C1 segment of cervical spinal cord (tissue), 14 donors: ENCODE measurements around the gene GPR42.

Source experiments
- DNase-seq, 14 donors: peaks; one replicate each; lab custom pipeline; 2025; lab: John Stamatoyannopoulos, UW

GPR42 gene, protein sequence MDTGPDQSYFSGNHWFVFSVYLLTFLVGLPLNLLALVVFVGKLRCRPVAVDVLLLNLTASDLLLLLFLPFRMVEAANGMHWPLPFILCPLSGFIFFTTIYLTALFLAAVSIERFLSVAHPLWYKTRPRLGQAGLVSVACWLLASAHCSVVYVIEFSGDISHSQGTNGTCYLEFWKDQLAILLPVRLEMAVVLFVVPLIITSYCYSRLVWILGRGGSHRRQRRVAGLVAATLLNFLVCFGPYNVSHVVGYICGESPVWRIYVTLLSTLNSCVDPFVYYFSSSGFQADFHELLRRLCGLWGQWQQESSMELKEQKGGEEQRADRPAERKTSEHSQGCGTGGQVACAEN

DNA sequence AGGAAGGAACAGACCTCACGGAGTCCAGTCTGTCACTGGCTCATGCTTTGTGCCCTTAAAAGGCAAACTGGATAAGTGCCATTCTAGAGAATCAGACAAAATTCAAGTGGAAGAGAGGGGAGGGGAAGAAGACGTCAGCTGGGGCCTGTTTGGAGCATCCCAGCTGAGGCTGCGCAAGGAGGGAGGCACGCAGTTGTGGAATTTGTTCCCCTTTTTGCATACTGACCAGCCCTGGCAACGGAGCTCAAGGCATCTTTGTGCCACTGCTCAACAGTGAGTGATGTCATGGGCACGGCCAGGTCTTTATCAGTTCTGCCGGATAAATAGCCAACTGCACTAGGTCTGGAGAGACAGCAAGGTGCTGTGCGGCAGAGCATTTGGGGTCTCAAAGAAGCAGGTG, at the start of gene GPR42:
GPR42 (plus strand) TSS at position 347 of the 400 bp plus-strand sequence. CDS start 292 bp downstream, outside the sequence.
- no peak for DNase-seq

GRCh38 chr19:35321291-35321690, 49.6 kb upstream of the GPR42 start:
- DNase-seq, result no peak

DNA sequence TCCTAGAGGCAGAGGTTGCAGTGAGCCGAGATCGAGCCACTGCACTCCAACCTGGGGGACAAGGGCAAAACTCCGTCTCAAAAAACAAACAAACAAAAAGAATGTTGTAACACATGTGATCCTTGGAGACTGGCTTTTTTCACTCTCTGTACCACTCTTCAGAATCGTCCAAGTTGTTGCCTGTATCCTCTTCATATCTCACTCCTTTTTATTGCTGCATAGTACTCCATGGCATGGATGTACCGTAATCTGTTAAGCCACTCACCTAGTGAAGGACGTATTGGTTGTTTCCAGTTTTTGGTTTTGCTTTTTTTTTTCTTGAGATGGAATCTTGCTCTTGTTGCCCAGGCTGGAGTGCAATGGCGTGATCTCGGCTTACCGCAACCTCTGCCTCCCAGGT, 48.9 kb upstream of the GPR42 start:
- no peak for DNase-seq

DNA sequence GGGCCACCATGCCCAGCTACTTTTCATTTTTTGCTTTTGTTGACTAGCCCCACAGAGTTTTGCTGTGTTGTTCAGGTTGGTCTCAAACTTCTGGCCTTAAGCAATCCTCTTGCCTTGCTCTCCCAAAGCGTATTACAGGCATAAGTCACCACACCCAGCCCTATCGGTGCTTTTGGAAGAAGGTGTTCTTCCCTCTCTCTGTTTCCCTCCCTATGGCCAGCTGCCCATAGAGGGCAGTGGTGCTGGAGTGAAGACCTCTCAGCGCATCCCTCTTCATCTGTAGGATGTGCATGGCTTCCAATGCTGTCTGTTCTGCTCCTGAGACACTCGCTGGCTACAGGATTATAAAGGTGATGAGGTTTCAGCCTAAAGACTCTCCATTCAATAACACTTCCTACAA, 43.2 kb upstream of the GPR42 start:
- DNase-seq, result no peak

- DNase-seq, result no peak
Measured at GRCh38 chr19:35328851-35329285, 42.0 kb upstream of the GPR42 start, which contains the start of gene CD22. TSS of gene CD22 (plus strand) at chr19:35329187. CDS start at chr19:35332041, 2,854 bp downstream.

DNA sequence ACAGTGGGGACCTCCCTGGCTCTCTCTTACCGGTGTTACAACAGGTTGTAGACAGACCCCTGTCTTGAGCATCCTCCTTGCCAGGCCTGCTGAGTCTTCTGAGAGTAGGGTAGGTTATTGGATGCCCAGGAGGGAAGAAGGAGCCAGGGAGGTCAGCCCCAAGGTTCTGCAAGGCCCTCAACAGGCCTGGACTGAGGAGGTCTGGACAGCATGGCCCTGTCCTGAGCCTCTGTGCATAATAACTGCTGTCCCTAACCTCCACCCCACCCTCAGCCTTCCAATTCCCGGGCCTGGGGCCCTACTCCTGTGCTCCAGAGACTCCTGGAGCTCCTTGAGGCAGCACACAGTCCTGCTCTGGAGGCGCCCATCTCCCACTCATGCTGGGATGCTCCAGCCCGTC, 41.5 kb upstream of the GPR42 start:
- DNase-seq, result no peak

GRCh38 chr19:35330475-35330874, 40.4 kb upstream of the GPR42 start:
- no peak for DNase-seq

DNA sequence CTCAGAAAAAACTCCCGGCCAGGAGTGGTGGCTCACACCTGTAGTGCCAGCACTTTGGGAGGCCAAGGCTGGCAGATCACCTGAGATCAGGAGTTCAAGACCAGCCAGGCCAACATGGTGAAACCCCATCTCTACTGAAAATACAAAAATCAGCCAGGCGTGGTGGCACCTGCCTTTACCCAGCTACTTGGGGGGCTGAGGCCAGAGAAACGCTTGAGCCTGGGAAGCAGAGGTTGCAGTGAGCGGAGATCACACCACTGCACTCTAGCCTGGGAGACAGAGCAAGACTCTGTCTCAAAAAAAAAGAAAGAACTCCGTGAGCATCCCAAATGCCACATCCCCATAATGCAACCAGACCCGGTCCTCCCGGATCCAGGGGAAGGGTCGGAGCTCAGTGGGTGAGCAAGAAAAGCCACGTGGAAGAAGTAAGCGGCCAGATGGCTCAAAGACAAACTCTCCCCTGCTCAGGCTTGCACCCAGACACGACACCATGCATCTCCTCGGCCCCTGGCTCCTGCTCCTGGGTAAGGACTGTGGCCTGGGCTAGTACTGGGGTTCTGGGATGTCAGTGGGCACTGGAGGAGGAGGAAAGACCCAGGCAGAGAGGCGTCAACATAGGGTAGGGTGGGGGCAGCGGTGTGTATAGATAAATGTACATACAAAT, 39.2 kb upstream of the GPR42 start:
- DNase-seq, result no peak

DNA sequence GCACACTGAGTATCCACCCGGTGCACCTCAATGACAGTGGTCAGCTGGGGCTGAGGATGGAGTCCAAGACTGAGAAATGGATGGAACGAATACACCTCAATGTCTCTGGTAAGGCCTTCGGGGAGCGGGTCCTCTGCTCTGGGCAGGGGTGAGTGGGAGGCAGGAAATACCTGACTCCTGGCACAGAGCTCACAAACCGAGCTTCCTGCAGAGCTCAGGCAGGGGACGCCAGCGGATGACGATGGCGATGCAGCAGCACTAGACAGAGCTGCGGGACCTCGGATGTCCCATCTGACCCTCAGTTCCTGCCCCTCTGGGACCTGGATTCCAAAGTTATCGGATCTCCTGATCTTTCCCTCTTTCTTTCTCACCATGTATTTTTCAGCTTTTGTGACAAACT, 38.1 kb upstream of the GPR42 start:
- DNase-seq, result no peak

GRCh38 chr19:35334144-35334753, 36.6 kb upstream of the GPR42 start:
- no peak for DNase-seq

DNA sequence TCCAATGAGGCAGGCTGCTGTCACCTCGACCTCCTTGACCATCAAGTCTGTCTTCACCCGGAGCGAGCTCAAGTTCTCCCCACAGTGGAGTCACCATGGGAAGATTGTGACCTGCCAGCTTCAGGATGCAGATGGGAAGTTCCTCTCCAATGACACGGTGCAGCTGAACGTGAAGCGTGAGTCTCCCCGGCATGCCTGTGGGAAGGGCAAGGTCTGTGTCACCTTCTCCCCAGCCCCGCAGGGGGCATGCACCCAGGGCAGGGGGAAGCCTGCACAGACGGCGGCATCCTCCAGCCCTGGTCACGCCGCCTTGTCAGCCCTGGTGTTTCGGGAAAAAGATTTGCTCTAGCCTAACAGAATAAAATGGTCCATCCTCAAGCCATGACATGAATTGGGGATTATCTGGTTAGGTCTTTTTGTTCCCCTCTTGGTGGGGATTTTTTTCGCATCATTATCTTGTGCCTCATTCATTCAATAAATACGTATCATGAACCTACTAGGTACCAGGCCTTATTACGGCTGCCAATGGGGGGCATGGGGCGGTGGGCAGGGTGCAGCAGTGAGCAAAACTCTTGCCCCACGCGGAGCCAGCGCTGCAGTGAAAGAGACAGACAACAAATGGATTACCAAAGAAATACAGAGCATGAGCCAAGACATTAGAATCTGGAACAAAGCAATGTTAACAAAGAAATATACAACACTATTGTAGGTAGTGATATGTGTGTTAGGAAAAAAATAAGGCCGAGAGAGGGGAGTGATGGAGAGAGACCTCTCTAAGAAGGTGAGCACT, 34.5 kb upstream of the GPR42 start:
- no peak for DNase-seq

DNA sequence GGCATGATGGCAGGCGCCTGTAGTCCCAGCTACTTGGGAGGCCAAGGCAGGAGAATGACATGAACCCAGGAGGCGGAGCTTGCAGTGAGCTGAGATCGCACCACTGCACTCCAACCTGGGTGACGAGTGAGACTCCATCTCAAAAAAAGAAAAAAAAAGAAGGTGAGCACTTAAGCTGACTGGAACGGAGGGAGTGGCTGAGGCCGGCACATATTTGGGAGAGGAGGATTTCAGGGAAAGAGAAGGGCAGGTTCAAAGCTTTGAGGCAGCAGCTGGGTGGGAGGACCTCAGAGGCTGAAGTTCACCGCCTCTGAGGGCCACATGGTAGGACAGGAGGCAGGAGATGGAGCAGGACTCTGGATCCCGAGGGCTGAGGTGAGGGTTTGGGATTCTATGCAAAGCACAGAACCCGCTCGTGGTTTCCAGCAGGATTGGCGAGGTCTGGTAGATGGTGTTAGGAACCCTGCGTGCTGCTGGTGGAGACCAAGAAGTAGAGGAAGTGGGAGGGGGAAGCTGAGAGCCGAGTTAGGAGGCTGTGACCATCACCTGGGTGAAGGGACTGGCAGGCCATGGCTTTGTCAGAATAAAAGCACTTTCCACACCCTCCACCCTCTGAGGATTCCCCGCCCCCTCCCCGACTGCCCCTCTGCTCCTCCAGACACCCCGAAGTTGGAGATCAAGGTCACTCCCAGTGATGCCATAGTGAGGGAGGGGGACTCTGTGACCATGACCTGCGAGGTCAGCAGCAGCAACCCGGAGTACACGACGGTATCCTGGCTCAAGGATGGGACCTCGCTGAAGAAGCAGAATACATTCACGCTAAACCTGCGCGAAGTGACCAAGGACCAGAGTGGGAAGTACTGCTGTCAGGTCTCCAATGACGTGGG, 33.5 kb upstream of the GPR42 start:
- no peak for DNase-seq

DNA sequence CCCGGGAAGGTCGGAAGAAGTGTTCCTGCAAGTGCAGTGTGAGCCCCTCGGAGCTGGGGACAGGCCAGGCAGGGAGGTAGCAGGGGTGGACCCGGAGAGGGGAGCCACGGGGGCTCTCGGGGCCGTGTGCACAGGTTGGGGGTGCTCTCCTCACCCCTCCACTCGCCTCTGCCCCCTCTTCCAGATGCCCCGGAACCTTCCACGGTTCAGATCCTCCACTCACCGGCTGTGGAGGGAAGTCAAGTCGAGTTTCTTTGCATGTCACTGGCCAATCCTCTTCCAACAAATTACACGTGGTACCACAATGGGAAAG, 32.9 kb upstream of the GPR42 start:
- DNase-seq, result no peak

GRCh38 chr19:35340431-35340830, 30.4 kb upstream of the GPR42 start:
- no peak for DNase-seq

DNA sequence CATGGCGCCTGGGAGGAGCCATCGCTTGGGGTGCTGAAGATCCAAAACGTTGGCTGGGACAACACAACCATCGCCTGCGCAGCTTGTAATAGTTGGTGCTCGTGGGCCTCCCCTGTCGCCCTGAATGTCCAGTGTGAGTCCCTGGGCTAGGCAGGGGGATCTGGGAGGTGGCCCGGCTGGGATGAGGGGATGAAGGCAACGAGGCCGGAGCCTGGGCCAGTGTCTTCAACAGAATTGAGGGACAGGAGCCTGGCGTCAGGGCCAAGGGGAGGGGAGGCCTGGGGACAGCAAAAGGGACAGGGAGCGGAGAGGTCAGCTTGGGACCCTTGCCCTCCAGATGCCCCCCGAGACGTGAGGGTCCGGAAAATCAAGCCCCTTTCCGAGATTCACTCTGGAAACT, 29.9 kb upstream of the GPR42 start:
- no peak for DNase-seq

DNA sequence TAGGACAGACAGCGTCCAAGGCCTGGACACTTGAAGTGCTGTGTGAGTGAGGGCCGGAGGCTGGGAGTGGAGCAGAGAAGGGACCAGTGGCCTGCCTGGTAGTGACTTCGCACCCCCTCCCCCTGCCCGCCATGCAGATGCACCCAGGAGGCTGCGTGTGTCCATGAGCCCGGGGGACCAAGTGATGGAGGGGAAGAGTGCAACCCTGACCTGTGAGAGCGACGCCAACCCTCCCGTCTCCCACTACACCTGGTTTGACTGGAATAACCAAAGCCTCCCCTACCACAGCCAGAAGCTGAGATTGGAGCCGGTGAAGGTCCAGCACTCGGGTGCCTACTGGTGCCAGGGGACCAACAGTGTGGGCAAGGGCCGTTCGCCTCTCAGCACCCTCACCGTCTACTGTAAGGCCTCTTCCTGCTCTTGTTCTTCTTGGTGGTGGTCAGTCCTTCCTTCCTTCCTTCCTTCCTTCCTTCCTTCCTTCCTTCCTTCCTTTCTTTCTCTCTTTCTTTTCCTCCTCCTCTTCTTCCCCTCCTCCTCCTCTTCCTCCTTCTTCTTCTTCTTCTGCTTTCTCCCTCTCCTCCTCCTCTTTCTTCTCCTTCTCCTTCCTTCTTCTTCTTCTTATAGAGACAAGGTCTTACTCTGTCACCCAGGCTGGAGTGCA, 29.2 kb upstream of the GPR42 start:
- DNase-seq, result no peak

- DNase-seq, result no peak
Measured at GRCh38 chr19:35342430-35342829, 28.4 kb upstream of the GPR42 start.

GRCh38 chr19:35344511-35345031, 26.3 kb upstream of the GPR42 start:
- no peak for DNase-seq

DNA sequence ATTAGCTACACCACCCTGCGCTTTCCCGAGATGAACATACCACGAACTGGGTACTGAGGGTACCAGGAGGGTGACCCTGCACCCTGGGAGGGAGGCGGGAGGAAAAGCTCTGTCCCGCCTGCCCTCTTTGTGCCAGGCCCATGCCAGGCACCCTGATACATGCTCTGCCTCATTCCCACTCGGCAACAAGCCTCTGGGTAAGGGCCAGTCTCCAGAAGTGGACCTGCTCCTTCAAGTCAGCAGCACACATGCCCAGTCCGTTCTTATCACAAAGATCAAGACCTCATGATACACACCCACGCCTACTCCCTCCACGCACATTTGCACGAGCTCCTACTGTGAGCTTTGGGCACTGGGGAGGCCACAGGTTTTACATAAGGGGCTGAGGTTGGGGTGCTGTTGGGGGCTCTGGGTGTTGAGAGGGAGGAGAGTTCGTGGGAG, 25.2 kb upstream of the GPR42 start:
- no peak for DNase-seq
